HEK293 (cell line): ENCODE measurements around the gene C11orf54.
A peak's percentile ranks its signal among the peaks of the same experiment; 100 is the strongest.
"Not testable (repeated sequence)": the region's sequence is repeated elsewhere in the genome, so short reads cannot be mapped to it uniquely, and the experiment has no call there.

Source experiments
- CTCF ChIA-PET: fragments of 350-600 bp; formaldehyde crosslinking; extraction: SDS; loops from one replicate; lab custom pipeline; 2021; ENCODE audit warnings: antibody characterized with exemption; lab: Yijun Ruan, JAX
- POLR2A ChIA-PET: fragments of 300-600 bp; formaldehyde crosslinking; extraction: SDS; loops from one replicate; lab custom pipeline; 2020; ENCODE audit warnings: antibody characterized with exemption, inconsistent platforms; lab: Yijun Ruan, JAX
- H3K27ac ChIP-seq: fragments of 200-500 bp; sonication (Bioruptor generic); 2 replicates; pipeline ENCODE4 v1.5.1; 2014; ENCODE audit warnings: low read depth, low read length, control low read depth, inconsistent platforms; ENCODE audit errors: extremely low read depth
- H3K36me3 ChIP-seq, 2 experiments: fragments of 200-500 bp in 1 of 2; sonication (Bioruptor generic) in 1 of 2; 1 replicate in 1 of 2; 2 replicates in 1 of 2; pipeline ENCODE4 v1.5.1; 2014 to 2017; ENCODE audit warnings: inconsistent platforms in 2 of 2, low read length in 2 of 2; ENCODE audit not compliant: control insufficient read depth in 2 of 2, insufficient read depth in 1 of 2
- H3K4me1 ChIP-seq: fragments of 200-500 bp; sonication (Bioruptor generic); 2 replicates; pipeline ENCODE4 v1.5.1; 2014; ENCODE audit warnings: mild to moderate bottlenecking, low read length, inconsistent platforms; ENCODE audit not compliant: control insufficient read depth, insufficient read depth
- H3K4me3 ChIP-seq: 2 replicates; pipeline ENCODE4 v1.5.1; 2011; ENCODE audit warnings: low read depth, mild to moderate bottlenecking, control low read depth, low read length, moderate library complexity
- H3K9me3 ChIP-seq: fragments of 200-500 bp; sonication (Bioruptor generic); 2 replicates; pipeline ENCODE4 v1.5.1; 2014; ENCODE audit warnings: low read depth, low read length, inconsistent platforms; ENCODE audit not compliant: control insufficient read depth, insufficient read depth
- SP2 ChIP-seq: fragments of 450-650 bp; formaldehyde crosslinking; IDR thresholded peaks from 2 replicates; pipeline ENCODE4 v1.5.1; 2016; ENCODE audit warnings: missing biosample characterization, missing genetic modification characterization
- ZBTB20 ChIP-seq: fragments of 450-650 bp; formaldehyde crosslinking; IDR thresholded peaks from 2 replicates; pipeline ENCODE4 v1.5.1; 2016; ENCODE audit warnings: missing biosample characterization, missing genetic modification characterization
- ZNF114 ChIP-seq: fragments of 450-650 bp; formaldehyde crosslinking; IDR thresholded peaks from 2 replicates; pipeline ENCODE4 v1.5.0; 2017; ENCODE audit warnings: missing biosample characterization, missing genetic modification characterization
- ZNF132 ChIP-seq: fragments of 450-650 bp; formaldehyde crosslinking; IDR thresholded peaks from 2 replicates; pipeline ENCODE4 v1.5.1; 2017; ENCODE audit warnings: missing biosample characterization, missing genetic modification characterization, borderline replicate concordance
- ZNF146 ChIP-seq: fragments of 450-650 bp; formaldehyde crosslinking; IDR thresholded peaks from 2 replicates; pipeline ENCODE4 v1.5.1; 2016; ENCODE audit warnings: missing biosample characterization, missing genetic modification characterization
- ZNF175 ChIP-seq: fragments of 450-650 bp; formaldehyde crosslinking; IDR thresholded peaks from 2 replicates; pipeline ENCODE4 v1.5.1; 2016; ENCODE audit warnings: missing biosample characterization, missing genetic modification characterization
- ZNF2 ChIP-seq: fragments of 450-650 bp; formaldehyde crosslinking; IDR thresholded peaks from 2 replicates; pipeline ENCODE4 v1.5.1; 2016; ENCODE audit warnings: missing biosample characterization, missing genetic modification characterization
- ZNF350 ChIP-seq: fragments of 450-650 bp; formaldehyde crosslinking; IDR thresholded peaks from 2 replicates; pipeline ENCODE4 v1.5.0; 2017; ENCODE audit warnings: missing biosample characterization, mild to moderate bottlenecking, missing genetic modification characterization
- ZNF366 ChIP-seq: fragments of 450-650 bp; formaldehyde crosslinking; conservative IDR thresholded peaks from 2 replicates; pipeline ENCODE4 v1.5.1; 2016; ENCODE audit warnings: missing biosample characterization, missing genetic modification characterization
- ZNF433 ChIP-seq: fragments of 450-650 bp; formaldehyde crosslinking; IDR thresholded peaks from 2 replicates; pipeline ENCODE4 v1.5.1; 2016; ENCODE audit warnings: missing biosample characterization, missing genetic modification characterization, low read depth
- ZNF473 ChIP-seq: fragments of 450-650 bp; formaldehyde crosslinking; IDR thresholded peaks from 2 replicates; pipeline ENCODE4 v1.5.1; 2017; ENCODE audit warnings: missing biosample characterization, missing genetic modification characterization
- ZNF670 ChIP-seq: fragments of 450-650 bp; formaldehyde crosslinking; IDR thresholded peaks from 2 replicates; pipeline ENCODE4 v1.5.1; 2016; ENCODE audit warnings: missing biosample characterization, missing genetic modification characterization, low read depth
- ZNF747 ChIP-seq: fragments of 450-650 bp; formaldehyde crosslinking; IDR thresholded peaks from 2 replicates; pipeline ENCODE4 v1.5.1; 2016; ENCODE audit warnings: missing biosample characterization, missing genetic modification characterization
- ZNF777 ChIP-seq: fragments of 450-650 bp; formaldehyde crosslinking; IDR thresholded peaks from 2 replicates; pipeline ENCODE4 v1.5.1; 2017; ENCODE audit warnings: missing biosample characterization, missing genetic modification characterization, borderline replicate concordance
- ZNF785 ChIP-seq: fragments of 450-650 bp; formaldehyde crosslinking; IDR thresholded peaks from 2 replicates; pipeline ENCODE4 v1.5.1; 2016; ENCODE audit warnings: missing biosample characterization, missing genetic modification characterization
- TF ChIP-seq, protein P1 (sequence below): fragments of 450-650 bp; formaldehyde crosslinking; IDR thresholded peaks from 2 replicates; pipeline ENCODE4 v1.5.1; 2016; ENCODE audit warnings: missing biosample characterization, missing genetic modification characterization, borderline replicate concordance
- TF ChIP-seq, protein P2 (sequence below): fragments of 450-650 bp; formaldehyde crosslinking; IDR thresholded peaks from 2 replicates; pipeline ENCODE4 v1.5.1; 2017; ENCODE audit warnings: missing biosample characterization, missing genetic modification characterization
- TF ChIP-seq, protein P3 (sequence below): fragments of 450-650 bp; formaldehyde crosslinking; IDR thresholded peaks from 2 replicates; pipeline ENCODE4 v1.5.1; 2016; ENCODE audit warnings: missing biosample characterization, missing genetic modification characterization

C11orf54 gene

DNA sequence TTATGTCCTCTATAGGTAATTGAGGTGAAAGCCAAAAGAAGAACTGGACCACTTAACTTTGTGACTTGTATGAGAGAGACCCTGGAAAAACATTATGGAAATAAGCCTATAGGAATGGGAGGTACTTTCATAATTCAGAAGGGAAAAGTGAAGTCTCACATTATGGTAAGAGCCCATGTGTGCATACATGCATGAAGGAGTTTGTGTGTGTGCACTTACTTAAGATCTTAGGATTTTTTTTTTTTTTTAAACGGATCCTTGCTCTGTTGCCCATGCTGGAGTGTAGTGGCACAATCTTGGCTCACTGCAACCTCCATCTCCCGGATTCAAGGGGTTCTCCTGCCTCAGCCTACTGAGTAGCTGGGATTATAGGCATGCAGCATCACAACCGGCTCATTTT lies 15.8 kb downstream of the C11orf54 start (continued):
- TF ChIP-seq ZNF777 (tag by site-specific recombination) (no peak), ZNF132 (tag by site-specific recombination) (no peak), ZNF747 (no peak), ZNF670 (tag by site-specific recombination) (no peak), ZNF473 (tag by site-specific recombination) (no peak), ZNF175 (no peak), ZBTB20 (tag by site-specific recombination) (no peak), ZNF2 (tag by site-specific recombination) (no peak), ZNF114 (no peak)
- TF ChIP-seq, protein P1, sequence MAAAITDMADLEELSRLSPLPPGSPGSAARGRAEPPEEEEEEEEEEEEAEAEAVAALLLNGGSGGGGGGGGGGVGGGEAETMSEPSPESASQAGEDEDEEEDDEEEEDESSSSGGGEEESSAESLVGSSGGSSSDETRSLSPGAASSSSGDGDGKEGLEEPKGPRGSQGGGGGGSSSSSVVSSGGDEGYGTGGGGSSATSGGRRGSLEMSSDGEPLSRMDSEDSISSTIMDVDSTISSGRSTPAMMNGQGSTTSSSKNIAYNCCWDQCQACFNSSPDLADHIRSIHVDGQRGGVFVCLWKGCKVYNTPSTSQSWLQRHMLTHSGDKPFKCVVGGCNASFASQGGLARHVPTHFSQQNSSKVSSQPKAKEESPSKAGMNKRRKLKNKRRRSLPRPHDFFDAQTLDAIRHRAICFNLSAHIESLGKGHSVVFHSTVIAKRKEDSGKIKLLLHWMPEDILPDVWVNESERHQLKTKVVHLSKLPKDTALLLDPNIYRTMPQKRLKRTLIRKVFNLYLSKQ (tag by site-specific recombination): no peak

DNA sequence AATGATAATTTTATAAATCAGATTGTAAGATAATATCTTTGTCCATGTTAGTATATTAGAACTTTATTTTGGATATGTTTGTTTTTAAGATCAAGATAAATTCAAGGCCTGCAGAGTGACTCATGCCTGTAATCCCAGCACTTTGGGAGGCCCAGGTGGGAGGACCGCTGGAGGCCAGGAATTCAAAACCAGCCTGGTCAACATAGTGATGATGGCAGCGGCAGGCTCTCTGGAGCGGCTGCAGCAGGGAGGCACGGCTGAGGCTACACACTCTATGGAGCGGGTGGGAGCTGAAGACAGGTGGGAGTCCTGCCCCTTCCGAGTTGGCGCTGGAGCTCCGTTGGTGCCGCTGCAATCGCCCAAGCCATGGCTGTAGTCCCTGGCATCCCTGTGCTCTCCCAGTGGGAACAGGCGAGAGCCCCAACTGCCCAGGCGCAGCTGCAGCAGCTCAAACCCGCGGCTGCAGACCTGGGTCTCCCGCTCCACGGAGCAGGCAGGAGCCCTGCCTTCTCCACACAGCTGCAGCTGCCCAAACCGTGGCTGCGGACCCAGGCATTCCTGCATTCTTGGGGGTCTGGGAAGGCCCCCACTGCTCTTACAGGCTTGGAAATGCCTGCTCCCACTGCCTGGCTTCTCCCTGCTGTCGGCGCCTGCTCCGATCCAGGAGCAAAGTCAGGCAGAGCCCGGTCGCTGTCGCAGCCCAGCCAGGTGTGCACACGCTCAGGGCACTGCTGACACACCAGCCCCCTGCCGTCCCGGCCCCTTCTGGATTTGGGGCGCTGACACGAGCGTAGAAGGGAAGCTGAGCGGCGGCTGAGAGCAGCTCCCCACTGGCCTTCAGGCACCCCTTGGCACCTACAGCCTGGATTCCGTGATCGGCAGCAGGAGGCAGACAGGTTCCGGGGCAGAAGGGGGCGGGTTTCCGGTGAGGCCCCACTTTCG lies 16.7 kb downstream of the C11orf54 start:
- H3K27ac ChIP-seq: no peak overlapping the region
- no peaks in the 10 kb centered on the region for H3K9me3 ChIP-seq
- no peak overlapping the region for H3K4me3 ChIP-seq
- H3K4me1 ChIP-seq: no peaks in the 10 kb centered on the region
- ChIA-PET CTCF (no interaction called here), POLR2A (interaction anchor here (0.8 kb wide), 1 partner anchor 26 kb away, joined by 3 read pairs; the partner anchor contains the start of gene MED17)
- TF ChIP-seq ZNF350 (tag by site-specific recombination): no peak
- TF ChIP-seq ZNF366 (tag by site-specific recombination): no peak
- no peak for TF ChIP-seq SP2
- TF ChIP-seq, protein P2, sequence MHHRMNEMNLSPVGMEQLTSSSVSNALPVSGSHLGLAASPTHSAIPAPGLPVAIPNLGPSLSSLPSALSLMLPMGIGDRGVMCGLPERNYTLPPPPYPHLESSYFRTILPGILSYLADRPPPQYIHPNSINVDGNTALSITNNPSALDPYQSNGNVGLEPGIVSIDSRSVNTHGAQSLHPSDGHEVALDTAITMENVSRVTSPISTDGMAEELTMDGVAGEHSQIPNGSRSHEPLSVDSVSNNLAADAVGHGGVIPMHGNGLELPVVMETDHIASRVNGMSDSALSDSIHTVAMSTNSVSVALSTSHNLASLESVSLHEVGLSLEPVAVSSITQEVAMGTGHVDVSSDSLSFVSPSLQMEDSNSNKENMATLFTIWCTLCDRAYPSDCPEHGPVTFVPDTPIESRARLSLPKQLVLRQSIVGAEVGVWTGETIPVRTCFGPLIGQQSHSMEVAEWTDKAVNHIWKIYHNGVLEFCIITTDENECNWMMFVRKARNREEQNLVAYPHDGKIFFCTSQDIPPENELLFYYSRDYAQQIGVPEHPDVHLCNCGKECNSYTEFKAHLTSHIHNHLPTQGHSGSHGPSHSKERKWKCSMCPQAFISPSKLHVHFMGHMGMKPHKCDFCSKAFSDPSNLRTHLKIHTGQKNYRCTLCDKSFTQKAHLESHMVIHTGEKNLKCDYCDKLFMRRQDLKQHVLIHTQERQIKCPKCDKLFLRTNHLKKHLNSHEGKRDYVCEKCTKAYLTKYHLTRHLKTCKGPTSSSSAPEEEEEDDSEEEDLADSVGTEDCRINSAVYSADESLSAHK: no peak
- no peak for TF ChIP-seq ZNF433 (tag by site-specific recombination)
- TF ChIP-seq ZNF785 (tag by site-specific recombination): no peak
- TF ChIP-seq, protein P3, sequence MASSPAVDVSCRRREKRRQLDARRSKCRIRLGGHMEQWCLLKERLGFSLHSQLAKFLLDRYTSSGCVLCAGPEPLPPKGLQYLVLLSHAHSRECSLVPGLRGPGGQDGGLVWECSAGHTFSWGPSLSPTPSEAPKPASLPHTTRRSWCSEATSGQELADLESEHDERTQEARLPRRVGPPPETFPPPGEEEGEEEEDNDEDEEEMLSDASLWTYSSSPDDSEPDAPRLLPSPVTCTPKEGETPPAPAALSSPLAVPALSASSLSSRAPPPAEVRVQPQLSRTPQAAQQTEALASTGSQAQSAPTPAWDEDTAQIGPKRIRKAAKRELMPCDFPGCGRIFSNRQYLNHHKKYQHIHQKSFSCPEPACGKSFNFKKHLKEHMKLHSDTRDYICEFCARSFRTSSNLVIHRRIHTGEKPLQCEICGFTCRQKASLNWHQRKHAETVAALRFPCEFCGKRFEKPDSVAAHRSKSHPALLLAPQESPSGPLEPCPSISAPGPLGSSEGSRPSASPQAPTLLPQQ (tag by site-specific recombination): no peak
- peaks cover 0 to 63% of the 10 kb centered on the region in 2 experiments; a peak in 2 of 3 replicates for H3K36me3 ChIP-seq

DNA sequence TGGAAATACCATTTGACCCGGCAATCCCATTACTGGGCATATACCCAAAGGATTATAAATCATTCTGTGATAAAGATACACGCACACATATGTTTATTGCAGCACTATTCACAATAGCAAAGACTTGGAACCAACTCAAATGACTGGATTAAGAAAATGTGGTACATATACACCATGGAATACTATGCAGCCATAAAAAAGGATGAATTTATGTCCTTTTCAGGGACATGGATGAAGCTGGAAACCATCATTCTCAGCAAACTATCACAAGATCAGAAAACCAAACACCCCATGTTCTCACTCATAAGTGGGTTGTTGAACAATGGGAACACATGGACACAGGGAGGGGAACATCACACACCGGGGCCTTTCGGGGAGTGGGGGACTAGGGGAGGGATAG lies 17.7 kb downstream of the C11orf54 start:
- H3K27ac ChIP-seq, CTCF ChIA-PET, H3K4me3 ChIP-seq: not testable (repeated sequence)
- H3K36me3 ChIP-seq: peaks cover 0 to 67% of the 10 kb centered on the region in 2 experiments; a peak in 2 of 3 replicates
- peak; percentile 90 for TF ChIP-seq ZNF146 (tag by site-specific recombination)
- TF ChIP-seq, all 188 proteins: peak for 1; not testable (repeated sequence) for 187
- H3K4me1 ChIP-seq, POLR2A ChIA-PET, H3K9me3 ChIP-seq: not testable (repeated sequence)
